22Rv1 (cell line): ENCODE measurements around the gene MTMR12.

Experiments
- ZFX ChIP-seq: fragments of 450-650 bp; IDR thresholded peaks from 2 replicates; pipeline ENCODE4 v1.6.1; 2017; ENCODE audit warnings: antibody characterized with exemption, borderline replicate concordance
- TF ChIP-seq, protein P1 (sequence below): fragments of 450-650 bp; IDR thresholded peaks from 2 replicates; pipeline ENCODE4 v1.5.1; 2017; ENCODE audit warnings: mild to moderate bottlenecking

DNA sequence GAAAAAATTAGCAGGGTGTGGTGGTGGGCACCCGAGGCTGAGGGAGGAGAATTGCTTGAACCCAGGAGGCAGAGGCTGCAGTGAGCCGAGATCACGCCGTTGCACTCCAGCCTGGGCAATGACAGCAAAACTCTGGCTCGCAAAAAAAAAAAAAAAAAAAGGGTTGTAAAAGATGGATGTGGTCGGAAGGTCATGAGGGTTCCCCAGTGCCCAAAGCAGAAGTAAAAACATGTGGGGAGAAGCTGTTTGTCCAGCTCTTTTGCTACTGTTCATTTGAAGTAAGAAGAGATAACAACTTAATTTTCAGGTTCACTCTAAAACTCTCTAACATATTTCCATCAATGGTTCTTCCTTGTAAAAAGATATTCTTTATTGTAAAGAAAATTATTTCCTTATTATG is 81.5 kb downstream of the MTMR12 start:
- TF ChIP-seq, protein P1, sequence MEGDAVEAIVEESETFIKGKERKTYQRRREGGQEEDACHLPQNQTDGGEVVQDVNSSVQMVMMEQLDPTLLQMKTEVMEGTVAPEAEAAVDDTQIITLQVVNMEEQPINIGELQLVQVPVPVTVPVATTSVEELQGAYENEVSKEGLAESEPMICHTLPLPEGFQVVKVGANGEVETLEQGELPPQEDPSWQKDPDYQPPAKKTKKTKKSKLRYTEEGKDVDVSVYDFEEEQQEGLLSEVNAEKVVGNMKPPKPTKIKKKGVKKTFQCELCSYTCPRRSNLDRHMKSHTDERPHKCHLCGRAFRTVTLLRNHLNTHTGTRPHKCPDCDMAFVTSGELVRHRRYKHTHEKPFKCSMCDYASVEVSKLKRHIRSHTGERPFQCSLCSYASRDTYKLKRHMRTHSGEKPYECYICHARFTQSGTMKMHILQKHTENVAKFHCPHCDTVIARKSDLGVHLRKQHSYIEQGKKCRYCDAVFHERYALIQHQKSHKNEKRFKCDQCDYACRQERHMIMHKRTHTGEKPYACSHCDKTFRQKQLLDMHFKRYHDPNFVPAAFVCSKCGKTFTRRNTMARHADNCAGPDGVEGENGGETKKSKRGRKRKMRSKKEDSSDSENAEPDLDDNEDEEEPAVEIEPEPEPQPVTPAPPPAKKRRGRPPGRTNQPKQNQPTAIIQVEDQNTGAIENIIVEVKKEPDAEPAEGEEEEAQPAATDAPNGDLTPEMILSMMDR = no peak
- no peak for TF ChIP-seq ZFX
